Measurements from ENCODE around the gene ARID4A. TPM values are rescaled to one million over a fixed set of nuclear protein-coding genes. Genes with fewer than 3 reads are reported as not detected.

Gene ARID4A
- total RNA-seq, 3 donors from 2014 or later, result 26.3 to 34.6 (median 30.5) TPM

DNA sequence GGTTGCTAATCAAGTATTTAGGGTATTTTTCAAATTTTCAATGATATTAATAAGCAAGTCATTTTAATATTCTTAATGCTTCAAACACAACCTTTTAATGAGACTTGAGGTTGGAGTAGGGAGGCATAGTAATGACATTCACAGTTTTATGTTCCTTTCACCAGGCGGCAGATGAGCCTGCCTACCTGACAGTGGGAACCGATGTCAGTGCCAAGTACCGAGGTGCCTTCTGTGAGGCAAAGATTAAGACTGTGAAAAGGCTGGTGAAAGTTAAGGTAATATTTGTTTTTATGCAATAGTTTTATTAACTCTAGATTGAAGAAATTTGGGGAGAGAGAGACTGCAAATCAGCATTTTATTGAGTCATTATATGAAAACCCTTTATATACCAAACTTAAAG is 3.1 kb downstream of the ARID4A start:
- intact Hi-C loops (cut with DNase I, micrococcal nuclease), result no loop called here
- DNase-seq (no peak), ATAC-seq (no peak)
- Histone ChIP-seq H3K4me1 (ENCODE audit: low read depth) (peaks cover 23% of the 10 kb centered on the region), H3K9me3 (no peaks in the 10 kb centered on the region), H3K4me3 (no peak overlapping the region), H3K36me3 (ENCODE audit: low read depth) (peaks cover 8% of the 10 kb centered on the region)
- TF ChIP-seq, protein P1, sequence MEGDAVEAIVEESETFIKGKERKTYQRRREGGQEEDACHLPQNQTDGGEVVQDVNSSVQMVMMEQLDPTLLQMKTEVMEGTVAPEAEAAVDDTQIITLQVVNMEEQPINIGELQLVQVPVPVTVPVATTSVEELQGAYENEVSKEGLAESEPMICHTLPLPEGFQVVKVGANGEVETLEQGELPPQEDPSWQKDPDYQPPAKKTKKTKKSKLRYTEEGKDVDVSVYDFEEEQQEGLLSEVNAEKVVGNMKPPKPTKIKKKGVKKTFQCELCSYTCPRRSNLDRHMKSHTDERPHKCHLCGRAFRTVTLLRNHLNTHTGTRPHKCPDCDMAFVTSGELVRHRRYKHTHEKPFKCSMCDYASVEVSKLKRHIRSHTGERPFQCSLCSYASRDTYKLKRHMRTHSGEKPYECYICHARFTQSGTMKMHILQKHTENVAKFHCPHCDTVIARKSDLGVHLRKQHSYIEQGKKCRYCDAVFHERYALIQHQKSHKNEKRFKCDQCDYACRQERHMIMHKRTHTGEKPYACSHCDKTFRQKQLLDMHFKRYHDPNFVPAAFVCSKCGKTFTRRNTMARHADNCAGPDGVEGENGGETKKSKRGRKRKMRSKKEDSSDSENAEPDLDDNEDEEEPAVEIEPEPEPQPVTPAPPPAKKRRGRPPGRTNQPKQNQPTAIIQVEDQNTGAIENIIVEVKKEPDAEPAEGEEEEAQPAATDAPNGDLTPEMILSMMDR (IDR thresholded peaks at IDR 0.05), result no peak

DNA sequence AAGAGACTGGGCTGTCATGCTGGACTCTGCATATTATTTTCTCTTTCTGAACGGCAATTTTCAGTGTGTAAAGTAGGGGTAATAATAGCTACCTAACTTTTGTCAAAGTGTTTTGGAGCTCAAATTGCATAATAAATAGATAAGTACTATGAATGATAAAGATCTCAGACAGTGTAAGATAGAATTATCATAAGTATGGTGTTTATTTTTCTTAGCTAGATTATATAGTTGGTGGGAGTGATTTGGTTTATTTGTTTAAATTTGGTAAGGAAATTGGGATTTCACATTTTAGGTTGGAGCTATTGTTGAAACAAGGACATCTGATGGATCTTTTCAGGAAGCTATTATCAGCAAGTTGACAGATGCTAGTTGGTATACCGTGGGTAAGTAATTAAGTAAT is 7.4 kb downstream of the ARID4A start:
- TF ChIP-seq, protein P1 (IDR thresholded peaks at IDR 0.05), result no peak
- ATAC-seq (no peak), DNase-seq (no peak)
- intact Hi-C loops (cut with DNase I, micrococcal nuclease), result no loop called here
- peaks cover 1% of the 10 kb centered on the region for H3K4me1 ChIP-seq (ENCODE audit: low read depth)
- H3K9me3 ChIP-seq, result no peaks in the 10 kb centered on the region
- H3K4me3 ChIP-seq, result no peak overlapping the region
- no peaks in the 10 kb centered on the region for H3K36me3 ChIP-seq (ENCODE audit: low read depth)

DNA sequence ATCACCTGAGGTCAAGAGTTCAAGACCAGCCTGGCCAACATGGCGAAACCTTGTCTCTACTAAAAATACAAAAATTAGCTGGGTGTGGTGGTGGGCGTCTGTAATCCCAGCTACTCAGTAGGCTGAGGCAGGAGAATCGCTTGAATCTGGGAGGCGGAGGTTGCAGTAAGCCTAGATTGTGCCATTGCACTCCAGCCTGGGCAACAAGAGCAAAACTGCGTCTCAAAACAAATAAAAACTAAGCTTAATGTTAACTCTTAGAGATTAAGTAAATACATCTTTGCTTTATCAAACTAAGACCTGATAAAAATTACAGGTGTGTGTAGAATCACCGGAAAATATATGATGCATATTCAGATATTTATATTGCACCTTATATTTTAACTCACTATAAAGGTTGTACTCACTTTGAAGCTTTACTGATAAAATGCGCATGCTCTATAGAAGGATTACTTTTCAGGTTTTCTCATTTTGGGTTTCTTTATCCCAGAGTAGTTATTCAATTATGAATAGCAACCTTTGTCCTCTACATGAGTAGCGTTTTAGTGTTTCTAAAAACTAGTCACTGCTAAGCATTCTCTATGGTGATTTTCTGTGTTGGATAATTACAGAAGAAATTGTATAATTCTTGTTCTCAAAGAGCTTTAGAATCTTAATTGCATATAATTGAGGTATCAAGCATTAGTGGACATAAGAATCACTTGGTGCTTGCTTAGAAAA is 9.4 kb downstream of the ARID4A start:
- Histone ChIP-seq H3K36me3 (ENCODE audit: low read depth) (no peaks in the 10 kb centered on the region), H3K4me1 (ENCODE audit: low read depth) (no peaks in the 10 kb centered on the region), H3K4me3 (no peak overlapping the region), H3K9me3 (no peaks in the 10 kb centered on the region)
- intact Hi-C loops (cut with DNase I, micrococcal nuclease), result no loop called here
- ATAC-seq (no peak), DNase-seq (no peak)
- TF ChIP-seq, protein P1 (IDR thresholded peaks at IDR 0.05), result no peak

DNA sequence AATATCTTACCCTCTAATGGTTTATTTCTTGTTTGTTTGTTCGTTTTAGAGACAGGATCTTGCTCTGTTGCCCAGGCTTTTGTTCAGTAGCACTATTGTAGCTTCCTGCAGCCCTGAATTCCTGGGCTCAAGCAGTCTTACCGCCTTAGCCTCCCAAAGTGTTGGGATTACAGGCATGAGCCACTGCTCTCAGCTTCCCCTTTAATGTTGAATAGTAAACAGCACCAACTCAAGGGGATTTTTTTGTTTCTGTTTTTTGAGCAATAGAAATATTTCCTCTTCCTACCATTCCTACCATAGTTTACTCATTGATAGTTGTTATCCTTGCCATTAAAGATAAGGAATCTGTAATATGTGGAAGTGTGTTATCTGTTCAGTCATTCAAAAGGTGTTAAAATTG is 10.7 kb downstream of the ARID4A start:
- Histone ChIP-seq H3K36me3 (ENCODE audit: low read depth) (no peaks in the 10 kb centered on the region), H3K4me1 (ENCODE audit: low read depth) (no peaks in the 10 kb centered on the region), H3K4me3 (no peak overlapping the region), H3K9me3 (no peaks in the 10 kb centered on the region)
- intact Hi-C loops (cut with DNase I, micrococcal nuclease), result no loop called here
- ATAC-seq (no peak), DNase-seq (no peak)
- TF ChIP-seq, protein P1 (IDR thresholded peaks at IDR 0.05), result no peak

DNA sequence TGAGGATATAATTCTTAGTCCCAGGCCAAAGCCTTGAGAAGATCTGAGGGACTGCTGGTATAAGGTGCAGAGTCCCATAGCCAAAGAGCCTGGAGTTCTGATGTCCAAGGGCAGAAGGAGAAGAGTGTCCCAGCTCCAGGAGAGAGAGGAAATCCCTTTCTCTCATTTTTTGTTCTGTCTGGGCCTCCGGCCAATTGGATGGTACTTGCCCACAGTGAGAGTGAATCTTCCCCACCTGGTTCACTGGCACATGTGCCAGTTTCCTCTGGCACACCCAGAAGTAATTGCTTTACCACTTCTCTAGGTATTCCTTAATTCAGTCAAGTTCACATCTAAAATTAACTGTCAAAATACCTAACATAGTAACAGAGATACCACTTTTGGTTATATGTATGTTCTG is 15.3 kb downstream of the ARID4A start:
- Histone ChIP-seq H3K4me3 (no peak overlapping the region), H3K4me1 (ENCODE audit: low read depth) (no peaks in the 10 kb centered on the region), H3K36me3 (ENCODE audit: low read depth) (no peaks in the 10 kb centered on the region), H3K9me3 (no peaks in the 10 kb centered on the region)
- DNase-seq (no peak), ATAC-seq (no peak)
- TF ChIP-seq, protein P1 (IDR thresholded peaks at IDR 0.05), result no peak
- intact Hi-C loops (cut with DNase I, micrococcal nuclease), result no loop called here

All from mucosa of descending colon (tissue), 3 donors.